HCT116 (cell line): ENCODE measurements around the gene UBE2N.

Experiments
- ATF3 ChIP-seq: IDR thresholded peaks from 2 replicates; pipeline ENCODE4 v1.6.1; 2012
- CTCF ChIP-seq, 3 experiments: fragments of 200-600 bp in 1 of 3; sonication (generic) in 1 of 3; IDR thresholded peaks in 2 of 3; conservative IDR thresholded peaks in 1 of 3; 2 replicates each; pipeline ENCODE4 v1.5.1; 2012 to 2017; ENCODE audit warnings: low read depth in 2 of 3, low read length in 2 of 3, antibody characterized with exemption in 1 of 3, borderline replicate concordance in 1 of 3, control low read depth in 1 of 3, mild to moderate bottlenecking in 1 of 3, mixed read lengths in 1 of 3, mixed run types in 1 of 3, moderate library complexity in 1 of 3; ENCODE audit not compliant: insufficient read depth in 1 of 3
- EZH2 ChIP-seq: fragments of 200-600 bp; sonication (generic); IDR thresholded peaks from 2 replicates; pipeline ENCODE4 v1.6.1; 2017; ENCODE audit warnings: antibody characterized with exemption, mixed run types
- EZH2phosphoT487 ChIP-seq: fragments of 200-600 bp; IDR thresholded peaks from 2 replicates; pipeline ENCODE4 v1.6.1; 2018; ENCODE audit warnings: antibody characterized with exemption, borderline replicate concordance
- MAX ChIP-seq: IDR thresholded peaks from 2 replicates; pipeline ENCODE4 v1.6.1; 2012
- POLR2A ChIP-seq: IDR thresholded peaks from 2 replicates; pipeline ENCODE4 v1.7.0; 2011; ENCODE audit warnings: borderline replicate concordance; ENCODE audit not compliant: insufficient read depth, insufficient read length; ENCODE audit errors: extremely low read depth
- POLR2AphosphoS5 ChIP-seq: IDR thresholded peaks from 2 replicates; pipeline ENCODE4 v1.6.1; 2011; ENCODE audit warnings: mild to moderate bottlenecking, low read depth, low read length, moderate library complexity
- RAD21 ChIP-seq: IDR thresholded peaks from 2 replicates; pipeline ENCODE4 v1.6.1; 2012; ENCODE audit warnings: low read depth, mild to moderate bottlenecking
- REST ChIP-seq: IDR thresholded peaks from 2 replicates; pipeline ENCODE4 v1.6.1; 2012; ENCODE audit warnings: low read depth
- SP1 ChIP-seq: IDR thresholded peaks from 2 replicates; pipeline ENCODE4 v1.6.1; 2012; ENCODE audit warnings: low read depth
- YY1 ChIP-seq: IDR thresholded peaks from 2 replicates; pipeline ENCODE4 v1.6.1; 2011; ENCODE audit warnings: low read length, low read depth, moderate library complexity, mild to moderate bottlenecking; ENCODE audit not compliant: insufficient replicate concordance; ENCODE audit errors: extremely low read depth
- ZBTB33 ChIP-seq: IDR thresholded peaks from 2 replicates; pipeline ENCODE4 v1.6.1; 2011; ENCODE audit warnings: mild to moderate bottlenecking, low read length, moderate library complexity; ENCODE audit not compliant: insufficient replicate concordance; ENCODE audit errors: extremely low read depth
- ZFX ChIP-seq: fragments of 450-650 bp; IDR thresholded peaks from 2 replicates; pipeline ENCODE4 v1.6.1; 2017
- ZNF274 ChIP-seq: fragments of 200-500 bp; sonication (Bioruptor generic); IDR thresholded peaks from 2 replicates; pipeline ENCODE4 v1.6.1; 2014; ENCODE audit warnings: mild to moderate bottlenecking, low read depth, low read length, inconsistent platforms

GRCh38 chr12:93377252-93378195, 64.2 kb downstream of the UBE2N start, which contains the start of gene NUDT4:
- TF ChIP-seq ATF3: no peak
- peak; percentile 85 for TF ChIP-seq POLR2AphosphoS5
- no peak for TF ChIP-seq CTCF (IDR thresholded peaks at IDR 0.05 in 2 of 3, conservative IDR thresholded peaks at IDR 0.05 in 1 of 3; ENCODE audit: borderline replicate concordance in 1 of 3, insufficient read depth in 1 of 3, low read depth in 2 of 3, low read length in 2 of 3)
- no peak for TF ChIP-seq RAD21
- TF ChIP-seq MAX: peak; percentile 83
- TF ChIP-seq SP1: 0 out of 2 replicates have a peak, but pooled peaks have one; percentile 7
- TF ChIP-seq ZFX: no peak
- TF ChIP-seq EZH2: no peak
- TF ChIP-seq POLR2A: peak; percentile 34
- no peak for TF ChIP-seq REST
- TF ChIP-seq ZBTB33: no peak
- TF ChIP-seq ZNF274: no peak
- TF ChIP-seq EZH2phosphoT487: no peak
- TF ChIP-seq YY1: no peak
